GM12878 (cell line): ENCODE results near the gene CORO2B. TPM values are rescaled to one million over a fixed set of nuclear protein-coding genes. Genes with fewer than 3 reads are reported as not detected.

ENCODE experiments used
- ATAC-seq: fragments of 200-7000 bp; cut with Tn5 transposase; 3 replicates; pipeline ENCODE4 v1.9.1; 2020; ENCODE audit warnings: mild to moderate bottlenecking, moderate library complexity
- BruUV-seq: library from RNA; stranded (reverse); fragments of 400-500 nt; replicated peaks from 2 replicates; lab custom pipeline; 2021; lab: Mats Ljungman, UMichigan
- CTCF ChIA-PET: fragments of 300-600 bp; sonication (Branson Sonifier 250); formaldehyde crosslinking; extraction: SDS; loops from one replicate; lab custom pipeline; 2021; ENCODE audit warnings: inconsistent platforms; lab: Yijun Ruan, JAX
- POLR2A ChIA-PET: fragments of 350-600 bp; formaldehyde crosslinking; extraction: SDS; loops from one replicate; lab custom pipeline; 2021; ENCODE audit warnings: inconsistent platforms; lab: Charles Lee
- RAD21 ChIA-PET: fragments of 300-600 bp; sonication (Branson Sonifier 250); formaldehyde crosslinking; loops from one replicate; lab custom pipeline; 2023; ENCODE audit warnings: antibody characterized with exemption; ENCODE audit not compliant: unreplicated experiment; lab: Charles Lee
- SMC1A ChIA-PET: fragments of 300-600 bp; sonication (Branson Sonifier 250); formaldehyde crosslinking; loops from one replicate; lab custom pipeline; 2023; ENCODE audit not compliant: unreplicated experiment, uncharacterized antibody; lab: Charles Lee
- DNase-seq: peaks from one replicate; pipeline ENCODE4 v3.0.0-alpha.2; 2011; ENCODE audit warnings: low read depth, low spot score
- FAIRE-seq: peaks from 3 replicates; lab custom pipeline; 2011; peaks lifted over from hg19 to GRCh38; lab: Jason Lieb, UNC
- H2AFZ ChIP-seq: 2 replicates; pipeline ENCODE4 v1.6.0; 2011; ENCODE audit warnings: low read depth, low read length, control low read depth; ENCODE audit not compliant: control insufficient read depth
- H3K27ac ChIP-seq: 2 replicates; pipeline ENCODE4 v1.5.1; 2011; ENCODE audit warnings: control low read depth; ENCODE audit not compliant: control insufficient read depth, insufficient read depth
- H3K27me3 ChIP-seq, 2 experiments: replicated peaks in 1 of 2; 2 replicates each; pipeline versions ENCODE4 v1.6.0 to v1.6.1; 2011; ENCODE audit warnings: low read length in 1 of 2; ENCODE audit not compliant: control insufficient read depth in 2 of 2, insufficient read depth in 2 of 2
- H3K36me3 ChIP-seq, 2 experiments: 2 replicates each; pipeline ENCODE4 v1.5.1; 2011; ENCODE audit warnings: low read length in 1 of 2; ENCODE audit not compliant: control insufficient read depth in 2 of 2, insufficient read depth in 2 of 2
- H3K4me1 ChIP-seq: 2 replicates; pipeline ENCODE4 v1.6.1; 2011; ENCODE audit warnings: mild to moderate bottlenecking, low read length, moderate library complexity, mixed read lengths; ENCODE audit not compliant: control insufficient read depth, insufficient read depth
- H3K4me2 ChIP-seq: 2 replicates; pipeline ENCODE4 v1.6.0; 2011; ENCODE audit warnings: control low read depth; ENCODE audit not compliant: control insufficient read depth, insufficient read depth
- H3K4me3 ChIP-seq: fragments of 200-600 bp; sonication (generic); 2 replicates; pipeline ENCODE4 v1.5.1; 2016
- H3K79me2 ChIP-seq: 2 replicates; pipeline ENCODE4 v1.6.0; 2011; ENCODE audit warnings: low read length; ENCODE audit not compliant: control insufficient read depth, insufficient read depth
- H3K9ac ChIP-seq: 2 replicates; pipeline ENCODE4 v1.8.0; 2011; ENCODE audit warnings: low read length, control low read depth, mixed read lengths; ENCODE audit not compliant: control insufficient read depth, insufficient read depth
- H3K9me3 ChIP-seq: replicated peaks from 3 replicates; pipeline ENCODE4 v1.5.1; 2011; ENCODE audit warnings: mild to moderate bottlenecking, low read length; ENCODE audit not compliant: control insufficient read depth, insufficient read depth
- H4K20me1 ChIP-seq: 2 replicates; pipeline ENCODE4 v1.6.0; 2011; ENCODE audit not compliant: control insufficient read depth, insufficient read depth
- EP300 ChIP-seq, 2 experiments: fragments of 150-350 bp in 1 of 2; IDR thresholded peaks; 2 replicates each; pipeline ENCODE4 v1.6.1; 2011 to 2012; ENCODE audit warnings: low read depth in 2 of 2, low read length in 2 of 2, borderline replicate concordance in 1 of 2, improper control_type of control experiment in 1 of 2, inconsistent platforms in 1 of 2; ENCODE audit not compliant: control insufficient read depth in 1 of 2
- HDGF ChIP-seq: fragments of 450-650 bp; IDR thresholded peaks from 2 replicates; pipeline ENCODE4 v1.6.1; 2016; ENCODE audit warnings: antibody characterized with exemption
- MAX ChIP-seq: IDR thresholded peaks from 2 replicates; pipeline ENCODE4 v1.6.1; 2012; ENCODE audit warnings: low read depth, low read length, improper control_type of control experiment
- NBN ChIP-seq: fragments of 450-650 bp; IDR thresholded peaks from 2 replicates; pipeline ENCODE4 v1.6.1; 2016
- NFYB ChIP-seq: IDR thresholded peaks from 2 replicates; pipeline ENCODE4 v1.6.1; 2011; ENCODE audit warnings: low read depth, mild to moderate bottlenecking, low read length, improper control_type of control experiment, moderate library complexity; ENCODE audit not compliant: insufficient read depth
- NR2C1 ChIP-seq: fragments of 450-650 bp; IDR thresholded peaks from 2 replicates; pipeline ENCODE4 v1.6.1; 2017; ENCODE audit warnings: antibody characterized with exemption, mild to moderate bottlenecking, moderate library complexity
- PAX5 ChIP-seq: IDR thresholded peaks from 2 replicates; pipeline ENCODE4 v1.6.1; 2011; ENCODE audit warnings: low read depth, low read length, borderline replicate concordance
- PRDM15 ChIP-seq: fragments of 450-650 bp; formaldehyde crosslinking; IDR thresholded peaks from 2 replicates; pipeline ENCODE4 v1.4.0; 2020; ENCODE audit warnings: mild to moderate bottlenecking, moderate library complexity
- RAD51 ChIP-seq: fragments of 450-650 bp; IDR thresholded peaks from 2 replicates; pipeline ENCODE4 v1.6.1; 2016; ENCODE audit warnings: moderate library complexity, mild to moderate bottlenecking, inconsistent platforms
- YBX1 ChIP-seq: fragments of 450-650 bp; IDR thresholded peaks from 2 replicates; pipeline ENCODE4 v1.6.1; 2016; ENCODE audit warnings: antibody characterized with exemption
- WGBS: methylation state at CpG from one replicate; pipeline ENCODE4 v1.1.6; 2016; ENCODE audit warnings: low lambda C conversion rate; ENCODE audit not compliant: insufficient replicate concordance, insufficient coverage; ENCODE audit errors: missing lambda C conversion rate; 5-methylcytosine and 5-hydroxymethylcytosine counted together
- in situ Hi-C: fragments of 300-500 bp; cut with MboI; formaldehyde crosslinking; loops from 9 replicates; pipeline ENCODE4 v1.14.3; 2018; ENCODE audit warnings: mixed read lengths
- intact Hi-C: fragments of 100-400 bp; cut with micrococcal nuclease; formaldehyde crosslinking; loops from one replicate; pipeline ENCODE4 v1.14.2; 2022; ENCODE audit not compliant: unreplicated experiment
- polyA plus RNA-seq, 11 experiments: library from polyadenylated mRNA; depleted of rRNA in 4 of 11; unstranded in 6 of 11; stranded (reverse) in 5 of 11; fragments of >200 nt; fragmentation: Nextera tagmentation in 4 of 11; fragmentation: Illumina TruSeq in 1 of 11; extraction: Ambion mirVana in 4 of 11; extraction: Trizol in 1 of 11; gene quantifications; 1 replicate in 1 of 11; 2 replicates in 10 of 11; pipeline versions ENCODE4 v1.2.1 to v1.2.3, GENCODE V29; 2011 to 2016; ENCODE audit warnings: inconsistent platforms in 2 of 11, missing spikeins in 2 of 11, low read depth in 1 of 11
- total RNA-seq, 4 experiments: library from RNA; depleted of rRNA in 3 of 4; stranded (reverse); fragments of >200 nt in 3 of 4; fragmentation: Illumina TruSeq in 1 of 4; extraction: Trizol in 1 of 4; gene quantifications; 2 replicates each; pipeline versions ENCODE4 v1.2.1 to v1.2.3, GENCODE V29; 2013 to 2021
- TF ChIP-seq, protein P1 (sequence below): fragments of 150-350 bp; IDR thresholded peaks from 2 replicates; pipeline ENCODE4 v1.6.1; 2014; ENCODE audit warnings: mild to moderate bottlenecking, low read depth, low read length
- TF ChIP-seq, protein P2 (sequence below): IDR thresholded peaks from 2 replicates; pipeline ENCODE4 v1.6.1; 2011; ENCODE audit warnings: borderline replicate concordance, low read depth, mild to moderate bottlenecking, moderate library complexity, low read length; ENCODE audit not compliant: insufficient read depth, poor library complexity, severe bottlenecking

The CORO2B gene
- total and polyA plus RNA-seq, 10 of the 15 experiments (the other 5 are each of a cell fraction or from before 2014, with no cell fraction given), result 0.05 to 0.73 (median 0.13) TPM; not detected in 4

- Histone ChIP-seq H3K27me3 (peaks cover 0 to 4% of the 10 kb centered on the region in 2 experiments; a peak in 1 of 4 replicates), H3K4me3 (no peak overlapping the region), H3K9me3 (no peaks in the 10 kb centered on the region), H3K9ac (no peak overlapping the region), H3K4me1 (no peaks in the 10 kb centered on the region), H3K79me2 (no peaks in the 10 kb centered on the region), H3K27ac (no peak overlapping the region), H3K4me2 (no peak overlapping the region), H2AFZ (no peak overlapping the region), H4K20me1 (no peaks in the 10 kb centered on the region), H3K36me3 (no peaks in the 10 kb centered on the region)
- in situ Hi-C loops, result no loop called here
- ChIA-PET POLR2A (no interaction called here), SMC1A (no interaction called here), RAD21 (no interaction called here), CTCF (no interaction called here)
- ATAC-seq (no peak), FAIRE-seq (no peak), DNase-seq (no peak)
- intact Hi-C loops, result no loop called here
- WGBS, result 32% methylated on average over 12 of the region's 12 CpGs
- no TSS peak for BruUV-seq
- TF ChIP-seq EP300 (IDR thresholded peaks at IDR 0.05; ENCODE audit: borderline replicate concordance in 1 of 2, control insufficient read depth in 1 of 2, low read depth in 2 of 2, low read length in 2 of 2) (no peak), PAX5 (no peak), YBX1 (no peak), NBN (no peak), NR2C1 (no peak), PRDM15 (no peak), NFYB (no peak), MAX (no peak), HDGF (no peak), RAD51 (no peak)
- TF ChIP-seq, protein P1, sequence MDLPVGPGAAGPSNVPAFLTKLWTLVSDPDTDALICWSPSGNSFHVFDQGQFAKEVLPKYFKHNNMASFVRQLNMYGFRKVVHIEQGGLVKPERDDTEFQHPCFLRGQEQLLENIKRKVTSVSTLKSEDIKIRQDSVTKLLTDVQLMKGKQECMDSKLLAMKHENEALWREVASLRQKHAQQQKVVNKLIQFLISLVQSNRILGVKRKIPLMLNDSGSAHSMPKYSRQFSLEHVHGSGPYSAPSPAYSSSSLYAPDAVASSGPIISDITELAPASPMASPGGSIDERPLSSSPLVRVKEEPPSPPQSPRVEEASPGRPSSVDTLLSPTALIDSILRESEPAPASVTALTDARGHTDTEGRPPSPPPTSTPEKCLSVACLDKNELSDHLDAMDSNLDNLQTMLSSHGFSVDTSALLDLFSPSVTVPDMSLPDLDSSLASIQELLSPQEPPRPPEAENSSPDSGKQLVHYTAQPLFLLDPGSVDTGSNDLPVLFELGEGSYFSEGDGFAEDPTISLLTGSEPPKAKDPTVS, result no peak
- TF ChIP-seq, protein P2, sequence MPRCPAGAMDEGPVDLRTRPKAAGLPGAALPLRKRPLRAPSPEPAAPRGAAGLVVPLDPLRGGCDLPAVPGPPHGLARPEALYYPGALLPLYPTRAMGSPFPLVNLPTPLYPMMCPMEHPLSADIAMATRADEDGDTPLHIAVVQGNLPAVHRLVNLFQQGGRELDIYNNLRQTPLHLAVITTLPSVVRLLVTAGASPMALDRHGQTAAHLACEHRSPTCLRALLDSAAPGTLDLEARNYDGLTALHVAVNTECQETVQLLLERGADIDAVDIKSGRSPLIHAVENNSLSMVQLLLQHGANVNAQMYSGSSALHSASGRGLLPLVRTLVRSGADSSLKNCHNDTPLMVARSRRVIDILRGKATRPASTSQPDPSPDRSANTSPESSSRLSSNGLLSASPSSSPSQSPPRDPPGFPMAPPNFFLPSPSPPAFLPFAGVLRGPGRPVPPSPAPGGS, result no peak
These were observed 139.7 kb downstream of the CORO2B start for GRCh38 chr15:68718468-68718867.
